ENCODE results near the gene XXYLT1.

Gene XXYLT1

DNA sequence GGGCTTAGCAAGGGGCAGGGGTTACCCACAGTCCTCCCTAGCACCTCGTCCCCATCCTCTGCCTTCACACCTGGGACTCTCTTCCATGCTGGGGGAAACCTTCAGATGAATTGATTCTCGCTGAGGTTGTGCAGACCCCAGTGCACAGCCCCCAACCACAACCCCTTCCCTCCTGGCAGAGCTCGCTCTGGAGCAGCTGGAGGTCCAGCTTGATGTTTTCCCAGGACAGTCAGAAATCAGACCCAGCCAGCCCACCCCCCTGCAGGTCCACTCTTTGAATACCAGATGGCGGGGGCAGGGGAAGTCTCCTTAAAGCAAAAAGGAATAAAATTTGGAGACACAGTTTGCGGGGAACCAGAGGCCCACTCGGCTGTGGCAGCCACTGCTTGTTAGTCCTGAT, 234.4 kb downstream of the XXYLT1 start:
- Histone ChIP-seq H3K27me3 (ENCODE audit: control insufficient read depth, low read length) (no peaks in the 10 kb centered on the region), H3F3A (ENCODE audit: control insufficient read depth, insufficient read depth) (no peaks in the 10 kb centered on the region), H3K79me2 (ENCODE audit: control insufficient read depth, low read length) (no peaks in the 10 kb centered on the region), H3K4me1 (ENCODE audit: control insufficient read depth, low read length) (no peaks in the 10 kb centered on the region), H3K27ac (ENCODE audit: low read depth, low read length) (no peak overlapping the region), H3K4me3 (ENCODE audit: low read length) (no peak overlapping the region), H3K9me2 (replicated peaks; ENCODE audit: control insufficient read depth, low read length) (no peaks in the 10 kb centered on the region), H4K20me1 (ENCODE audit: control insufficient read depth, insufficient read depth, low read depth, low read length) (no peaks in the 10 kb centered on the region), H3K36me3 (ENCODE audit: control insufficient read depth, low read length) (no peaks in the 10 kb centered on the region), H3K9me3 (ENCODE audit: control insufficient read depth, insufficient read depth, low read length) (no peaks in the 10 kb centered on the region), H3K4me2 (ENCODE audit: low read length) (no peak overlapping the region)
- TF ChIP-seq, protein P1, sequence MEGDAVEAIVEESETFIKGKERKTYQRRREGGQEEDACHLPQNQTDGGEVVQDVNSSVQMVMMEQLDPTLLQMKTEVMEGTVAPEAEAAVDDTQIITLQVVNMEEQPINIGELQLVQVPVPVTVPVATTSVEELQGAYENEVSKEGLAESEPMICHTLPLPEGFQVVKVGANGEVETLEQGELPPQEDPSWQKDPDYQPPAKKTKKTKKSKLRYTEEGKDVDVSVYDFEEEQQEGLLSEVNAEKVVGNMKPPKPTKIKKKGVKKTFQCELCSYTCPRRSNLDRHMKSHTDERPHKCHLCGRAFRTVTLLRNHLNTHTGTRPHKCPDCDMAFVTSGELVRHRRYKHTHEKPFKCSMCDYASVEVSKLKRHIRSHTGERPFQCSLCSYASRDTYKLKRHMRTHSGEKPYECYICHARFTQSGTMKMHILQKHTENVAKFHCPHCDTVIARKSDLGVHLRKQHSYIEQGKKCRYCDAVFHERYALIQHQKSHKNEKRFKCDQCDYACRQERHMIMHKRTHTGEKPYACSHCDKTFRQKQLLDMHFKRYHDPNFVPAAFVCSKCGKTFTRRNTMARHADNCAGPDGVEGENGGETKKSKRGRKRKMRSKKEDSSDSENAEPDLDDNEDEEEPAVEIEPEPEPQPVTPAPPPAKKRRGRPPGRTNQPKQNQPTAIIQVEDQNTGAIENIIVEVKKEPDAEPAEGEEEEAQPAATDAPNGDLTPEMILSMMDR (IDR thresholded peaks at IDR 0.05; ENCODE audit: low read depth, low read length, poor library complexity, severe bottlenecking): no peak
- TF ChIP-seq EZH2phosphoT487 (IDR thresholded peaks at IDR 0.05; ENCODE audit: borderline replicate concordance, low read length): no peak

DNA sequence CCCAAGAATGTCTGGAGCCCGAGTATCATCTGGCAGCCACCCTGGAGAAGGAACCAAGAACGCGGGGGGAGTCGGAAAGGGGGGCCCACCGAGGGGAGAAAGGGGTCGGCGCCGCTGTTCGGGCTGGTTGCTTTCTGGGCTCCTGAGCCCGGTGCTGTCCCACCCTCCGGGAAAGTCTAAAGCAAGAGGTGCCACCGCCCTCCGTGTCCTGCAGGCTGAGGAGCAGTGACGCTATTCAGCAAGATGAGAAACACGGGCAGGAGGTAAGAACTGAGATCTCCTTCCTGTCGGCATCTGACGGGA, 234.8 kb downstream of the XXYLT1 start:
- Histone ChIP-seq H3K36me3 (ENCODE audit: control insufficient read depth, low read length) (no peaks in the 10 kb centered on the region), H3K27me3 (ENCODE audit: control insufficient read depth, low read length) (no peaks in the 10 kb centered on the region), H3K4me3 (ENCODE audit: low read length) (no peak overlapping the region), H3K27ac (ENCODE audit: low read depth, low read length) (no peak overlapping the region), H3K4me1 (ENCODE audit: control insufficient read depth, low read length) (no peaks in the 10 kb centered on the region), H3F3A (ENCODE audit: control insufficient read depth, insufficient read depth) (no peaks in the 10 kb centered on the region), H3K9me3 (ENCODE audit: control insufficient read depth, insufficient read depth, low read length) (no peaks in the 10 kb centered on the region), H3K9me2 (replicated peaks; ENCODE audit: control insufficient read depth, low read length) (no peaks in the 10 kb centered on the region), H3K79me2 (ENCODE audit: control insufficient read depth, low read length) (no peaks in the 10 kb centered on the region), H3K4me2 (ENCODE audit: low read length) (no peak overlapping the region), H4K20me1 (ENCODE audit: control insufficient read depth, insufficient read depth, low read depth, low read length) (no peaks in the 10 kb centered on the region)
- TF ChIP-seq EZH2phosphoT487 (IDR thresholded peaks at IDR 0.05; ENCODE audit: borderline replicate concordance, low read length): no peak
- TF ChIP-seq, protein P1 (IDR thresholded peaks at IDR 0.05; ENCODE audit: low read depth, low read length, poor library complexity, severe bottlenecking): no peak

DNA sequence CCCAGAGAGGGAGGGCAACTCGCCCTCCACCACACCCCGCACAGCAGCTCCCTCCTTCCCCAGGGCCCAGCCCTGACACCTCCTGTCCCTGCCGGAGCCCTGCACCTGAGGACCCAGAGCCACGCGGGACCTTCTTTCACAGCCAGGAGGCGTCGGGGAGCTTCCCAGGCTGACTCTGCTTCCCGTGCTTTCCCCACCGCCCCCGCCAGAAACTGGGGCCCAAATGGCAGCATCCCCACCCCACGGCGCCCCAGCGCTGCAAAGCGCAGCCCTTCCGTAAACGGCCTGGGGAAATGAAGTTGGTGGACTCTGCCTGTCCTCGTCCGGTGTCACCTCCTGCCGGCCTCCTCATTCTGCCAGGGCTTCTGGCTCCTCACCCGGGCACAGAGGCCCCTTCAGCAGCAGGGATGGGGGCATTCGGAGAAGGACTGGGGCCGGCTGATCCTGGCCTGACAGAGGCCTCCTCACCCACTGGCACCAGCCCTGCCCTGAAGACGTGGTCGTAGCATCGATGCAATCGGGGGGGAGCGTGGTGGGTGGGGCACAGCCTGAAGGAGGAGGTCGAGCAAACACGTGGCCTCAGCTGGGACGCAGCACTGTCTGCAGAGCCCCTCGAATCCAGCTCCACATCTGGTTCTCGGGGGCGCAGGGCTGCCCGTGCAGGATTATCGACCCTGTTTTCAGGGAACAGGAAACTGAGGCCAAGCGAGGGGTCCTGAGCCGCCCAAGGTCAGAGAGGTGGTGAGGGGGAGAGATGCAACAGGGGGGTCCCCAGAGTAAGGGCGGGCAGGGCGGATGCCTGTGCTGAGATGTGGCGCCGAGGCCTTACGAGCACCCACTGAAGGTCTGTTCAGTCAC, 235.4 kb downstream of the XXYLT1 start:
- TF ChIP-seq, protein P1 (IDR thresholded peaks at IDR 0.05; ENCODE audit: low read depth, low read length, poor library complexity, severe bottlenecking): no peak
- no peak for TF ChIP-seq EZH2phosphoT487 (IDR thresholded peaks at IDR 0.05; ENCODE audit: borderline replicate concordance, low read length)
- H3F3A ChIP-seq (ENCODE audit: control insufficient read depth, insufficient read depth): no peaks in the 10 kb centered on the region

More for the DNA sequence above, 235.4 kb downstream of the XXYLT1 start:
- Histone ChIP-seq H3K4me3 (ENCODE audit: low read length) (no peak overlapping the region), H3K27me3 (ENCODE audit: control insufficient read depth, low read length) (no peaks in the 10 kb centered on the region), H3K27ac (ENCODE audit: low read depth, low read length) (no peak overlapping the region), H3K9me2 (replicated peaks; ENCODE audit: control insufficient read depth, low read length) (no peaks in the 10 kb centered on the region), H3K9me3 (ENCODE audit: control insufficient read depth, insufficient read depth, low read length) (no peaks in the 10 kb centered on the region), H3K4me2 (ENCODE audit: low read length) (no peak overlapping the region), H3K4me1 (ENCODE audit: control insufficient read depth, low read length) (no peaks in the 10 kb centered on the region), H3K36me3 (ENCODE audit: control insufficient read depth, low read length) (no peaks in the 10 kb centered on the region), H3K79me2 (ENCODE audit: control insufficient read depth, low read length) (no peaks in the 10 kb centered on the region), H4K20me1 (ENCODE audit: control insufficient read depth, insufficient read depth, low read depth, low read length) (no peaks in the 10 kb centered on the region)

Measured in DOHH2 (cell line).